ENCODE measurements around the gene RADX.

The RADX gene

GRCh38 chrX:106696502-106696901, 84.7 kb downstream of the RADX start:
- no peak for FAIRE-seq

GRCh38 chrX:106698693-106699092, 86.9 kb downstream of the RADX start:
- no peak for FAIRE-seq

- no peak for FAIRE-seq
Measured at GRCh38 chrX:106702636-106703035, 90.9 kb downstream of the RADX start.

- no peak for FAIRE-seq
Measured at GRCh38 chrX:106706466-106706865, 94.7 kb downstream of the RADX start.

- no peak for FAIRE-seq
Measured at GRCh38 chrX:106707771-106708454, 96.1 kb downstream of the RADX start.

- no peak for FAIRE-seq
Measured at GRCh38 chrX:106710771-106711170, 99.0 kb downstream of the RADX start.

- no peak for FAIRE-seq
Measured at GRCh38 chrX:106711375-106711774, 99.6 kb downstream of the RADX start.

- FAIRE-seq, result no peak
Measured at GRCh38 chrX:106716004-106716403, 104.2 kb downstream of the RADX start.

GRCh38 chrX:106716463-106716862, 104.7 kb downstream of the RADX start:
- no peak for FAIRE-seq

GRCh38 chrX:106718709-106719108, 106.9 kb downstream of the RADX start:
- FAIRE-seq, result no peak

GRCh38 chrX:106725931-106726330, 114.2 kb downstream of the RADX start:
- no peak for FAIRE-seq

- FAIRE-seq, result no peak
Measured at GRCh38 chrX:106726485-106727437, 115.0 kb downstream of the RADX start, which contains the start of gene RNF128. TSS of gene RNF128 (plus strand) at chrX:106726701. CDS start at chrX:106726914, 213 bp downstream.

- FAIRE-seq, result no peak
Measured at GRCh38 chrX:106728337-106728736, 116.6 kb downstream of the RADX start.
